ENCODE data around the gene TP53INP2. TPM values are rescaled to one million over a fixed set of nuclear protein-coding genes. Genes with fewer than 3 reads are reported as not detected.

TP53INP2 gene
- total and polyA plus RNA-seq, 9 of the 15 experiments (the other 6 are each of a cell fraction or from before 2014, with no cell fraction given), result 0.43 to 5.0 (median 1.3) TPM

DNA sequence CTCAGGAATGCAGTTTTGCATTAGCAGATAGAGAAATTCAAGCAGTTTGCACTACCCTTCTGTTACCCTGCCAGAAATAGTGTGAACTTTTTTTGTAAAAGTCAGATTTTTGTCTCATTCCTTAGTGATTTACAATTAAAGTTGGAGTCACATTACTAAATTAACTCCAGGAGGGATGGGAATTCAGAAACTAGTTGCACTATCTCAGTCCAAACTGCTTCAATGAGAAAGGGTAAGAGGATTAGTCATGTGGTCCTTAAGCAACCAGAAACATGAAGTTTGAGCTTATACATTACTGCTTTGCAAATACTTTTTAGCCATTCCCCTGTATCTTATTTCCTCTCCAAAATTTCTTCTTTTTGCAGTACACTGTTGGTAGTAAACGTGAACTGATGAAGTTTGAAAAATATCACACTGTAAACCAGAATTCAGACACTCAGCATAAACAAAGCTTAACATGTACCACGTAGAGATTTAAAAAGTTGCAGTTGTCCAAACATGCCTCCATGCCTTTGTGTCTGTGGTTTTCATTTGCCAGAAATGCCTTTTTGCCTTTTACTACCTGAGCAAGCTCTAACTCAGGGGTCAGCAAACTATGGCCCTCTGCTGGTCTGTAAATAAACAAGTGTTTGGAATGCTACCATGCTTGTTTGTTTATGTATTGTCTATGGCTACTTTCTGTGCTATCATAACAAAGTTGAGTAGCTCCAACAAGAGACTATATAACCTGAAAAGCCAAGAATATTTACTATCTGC, 49.7 kb downstream of the TP53INP2 start (continued):
- no peak for TF ChIP-seq ETV5 (CRISPR knock-in tag; IDR thresholded peaks at IDR 0.05; ENCODE audit: low read depth)

DNA sequence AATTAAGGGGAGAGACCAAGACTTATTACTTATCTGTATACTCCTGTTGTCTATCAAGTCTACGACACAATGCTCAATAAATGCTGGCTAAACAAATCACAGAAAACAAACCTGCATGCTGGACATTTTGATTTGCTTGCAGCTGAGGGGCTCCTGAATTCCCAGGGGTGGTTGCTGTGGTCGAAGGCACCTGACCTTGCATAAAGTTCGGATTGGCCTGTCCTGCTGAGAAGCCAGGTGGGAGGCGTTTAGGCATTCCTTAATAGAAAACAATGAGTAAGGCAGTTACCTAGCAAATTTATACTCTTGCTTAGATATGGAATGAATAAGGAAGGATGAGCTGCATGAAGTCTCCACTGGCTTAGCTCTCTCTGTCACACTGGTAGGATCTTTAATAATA, 50.5 kb downstream of the TP53INP2 start:
- no peak overlapping the region for H3K4me2 ChIP-seq (ENCODE audit: insufficient read depth, low read length)
- no peak overlapping the region for H2AFZ ChIP-seq (ENCODE audit: low read depth, low read length)
- no peak for FAIRE-seq
- no TSS peak for BruUV-seq (replicated peaks)
- no peak for ATAC-seq
- H3K4me3 ChIP-seq, result no peak overlapping the region
- H4K20me1 ChIP-seq (replicated peaks; ENCODE audit: control insufficient read depth, insufficient read depth, low read length), result no peaks in the 10 kb centered on the region
- no peaks in the 10 kb centered on the region for H3K79me2 ChIP-seq (ENCODE audit: control insufficient read depth, insufficient read depth, low read length)
- no peak for TF ChIP-seq MYBL2 (IDR thresholded peaks at IDR 0.05; ENCODE audit: low read depth)
- TF ChIP-seq MYBL2 (CRISPR knock-in tag; IDR thresholded peaks at IDR 0.05; ENCODE audit: borderline replicate concordance), result no peak
- no peak for TF ChIP-seq NFXL1 (CRISPR knock-in tag; IDR thresholded peaks at IDR 0.05)
- TF ChIP-seq CTBP1 (IDR thresholded peaks at IDR 0.05; ENCODE audit: borderline replicate concordance), result no peak
- TF ChIP-seq KAT2B (IDR thresholded peaks at IDR 0.05; ENCODE audit: low read depth, low read length), result no peak
- TF ChIP-seq BCL6 (CRISPR knock-in tag; IDR thresholded peaks at IDR 0.05), result no peak
- no peak for TF ChIP-seq ZNF121 (CRISPR knock-in tag; conservative IDR thresholded peaks at IDR 0.05)
- no peak for TF ChIP-seq SETDB1 (IDR thresholded peaks at IDR 0.05; ENCODE audit: low read length)
- no peak for TF ChIP-seq ZNF695 (CRISPR knock-in tag; IDR thresholded peaks at IDR 0.05)
- TF ChIP-seq KLF13 (tag; IDR thresholded peaks at IDR 0.05; ENCODE audit: borderline replicate concordance, low read depth), result no peak
- TF ChIP-seq GTF2A2 (tag; IDR thresholded peaks at IDR 0.05), result no peak
- no peak for TF ChIP-seq EZH2 (IDR thresholded peaks at IDR 0.05; ENCODE audit: borderline replicate concordance, low read depth, low read length)
- TF ChIP-seq ZNF311 (CRISPR knock-in tag; IDR thresholded peaks at IDR 0.05), result no peak
- no peak for TF ChIP-seq HDAC1 (IDR thresholded peaks at IDR 0.05)
- no peak for TF ChIP-seq RBFOX2 (IDR thresholded peaks at IDR 0.05; ENCODE audit: low read depth, low read length)
- TF ChIP-seq HMG20A (CRISPR knock-in tag; conservative IDR thresholded peaks at IDR 0.05), result no peak
- no peaks in the 10 kb centered on the region for H3K4me1 ChIP-seq (replicated peaks in 1 of 2; ENCODE audit: control insufficient read depth in 2 of 2, insufficient read depth in 2 of 2, low read length in 2 of 2)
- POLR2A ChIA-PET, result interaction anchor here (0.5 to 1.9 kb wide), 4 partner anchors 9 to 28 kb away, joined by 3 to 8 read pairs (median 3); no protein-coding TSS in a partner anchor
- WGBS (ENCODE audit: insufficient coverage, low coverage, missing lambda C conversion rate), result 56% methylated on average over 4 of the region's 4 CpGs
- H3K36me3 ChIP-seq (ENCODE audit: control insufficient read depth, insufficient read depth, low read length), result peaks cover 71% of the 10 kb centered on the region
- H3K27ac ChIP-seq (ENCODE audit: extremely low read depth, low read depth, low read length), result no peak overlapping the region
- no peaks in the 10 kb centered on the region for H3K9me3 ChIP-seq (replicated peaks; ENCODE audit: control insufficient read depth, insufficient read depth, low read depth, low read length)
- no peaks in the 10 kb centered on the region for H3K27me3 ChIP-seq (ENCODE audit: control insufficient read depth in 2 of 2, insufficient read depth in 2 of 2, low read length in 2 of 2)
- CTCF ChIA-PET (ENCODE audit: low intra/inter-chr PET ratio), result interaction anchor here (1.1 kb wide), 1 partner anchor 442 kb away, joined by 3 read pairs; no protein-coding TSS in a partner anchor
- no peak for DNase-seq (ENCODE audit: extremely low read depth in 1 of 4, low spot score in 3 of 4)
- no peaks in the 10 kb centered on the region for H3K9me1 ChIP-seq (ENCODE audit: control insufficient read depth, insufficient read depth, low read length)
- H3K9ac ChIP-seq (ENCODE audit: insufficient read depth in 1 of 2, low read depth in 2 of 2, low read length in 2 of 2), result no peak overlapping the region
- intact Hi-C loops (cut with micrococcal nuclease) (no loop called here), in situ Hi-C loops (cut with MboI) (no loop called here)
